Embryonic facial prominence (tissue), 1 donor: ENCODE measurements around the gene CRADD.

Source experiments
- DNase-seq: peaks from one replicate; pipeline ENCODE4 v3.0.0-alpha.2; 2016; ENCODE audit errors: extremely low spot score

The CRADD gene

GRCh38 chr12:93805736-93806141, 128.6 kb downstream of the CRADD start:
- DNase-seq = no peak

- no peak for DNase-seq
Measured at GRCh38 chr12:93807354-93807753, 130.2 kb downstream of the CRADD start.

- no peak for DNase-seq
Measured at GRCh38 chr12:93808169-93808899, 131.2 kb downstream of the CRADD start.

GRCh38 chr12:93812626-93813025, 135.5 kb downstream of the CRADD start:
- no peak for DNase-seq

GRCh38 chr12:93813186-93813585, 136.0 kb downstream of the CRADD start:
- no peak for DNase-seq

GRCh38 chr12:93813972-93814821, 137.0 kb downstream of the CRADD start:
- no peak for DNase-seq

- DNase-seq = no peak
Measured at GRCh38 chr12:93818488-93819049, 141.4 kb downstream of the CRADD start.

- DNase-seq = no peak
Measured at GRCh38 chr12:93819050-93819491, 141.9 kb downstream of the CRADD start.

- no peak for DNase-seq
Measured at GRCh38 chr12:93823616-93824391, 146.6 kb downstream of the CRADD start.

- no peak for DNase-seq
Measured at GRCh38 chr12:93824514-93825500, 147.6 kb downstream of the CRADD start.

GRCh38 chr12:93825501-93825888, 148.3 kb downstream of the CRADD start:
- no peak for DNase-seq

GRCh38 chr12:93825931-93826555, 148.9 kb downstream of the CRADD start:
- DNase-seq = no peak

GRCh38 chr12:93827179-93827578, 150.0 kb downstream of the CRADD start:
- no peak for DNase-seq

GRCh38 chr12:93827669-93828068, 150.5 kb downstream of the CRADD start:
- no peak for DNase-seq

- no peak for DNase-seq
Measured at GRCh38 chr12:93829016-93829415, 151.8 kb downstream of the CRADD start.

GRCh38 chr12:93831374-93831773, 154.2 kb downstream of the CRADD start:
- no peak for DNase-seq

- DNase-seq = no peak
Measured at GRCh38 chr12:93832131-93832530, 155.0 kb downstream of the CRADD start.

GRCh38 chr12:93833946-93834345, 156.8 kb downstream of the CRADD start:
- no peak for DNase-seq

- DNase-seq = no peak
Measured at GRCh38 chr12:93836620-93837260, 159.6 kb downstream of the CRADD start.

- no peak for DNase-seq
Measured at GRCh38 chr12:93838193-93838592, 161.0 kb downstream of the CRADD start.
